Body of pancreas (tissue), 4 donors: Measurements from ENCODE around the gene MVP.
A peak's percentile ranks its signal among the peaks of the same experiment; 100 is the strongest.

Experiments
- POLR2A ChIP-seq, 3 donors: fragments of 450-650 bp; IDR thresholded peaks; one replicate each; pipeline ENCODE4 v1.6.1; 2016; ENCODE audit warnings: antibody characterized with exemption in 3 of 3, mild to moderate bottlenecking in 2 of 3
- TF ChIP-seq, protein P1 (sequence below), 7 experiments: fragments of 450-650 bp in 4 of 7; fragments of 200-600 bp in 3 of 7; sonication (generic) in 3 of 7; IDR thresholded peaks; one replicate each; pipeline ENCODE4 v1.5.1; 2016 to 2019; ENCODE audit warnings: antibody characterized with exemption in 7 of 7

DNA sequence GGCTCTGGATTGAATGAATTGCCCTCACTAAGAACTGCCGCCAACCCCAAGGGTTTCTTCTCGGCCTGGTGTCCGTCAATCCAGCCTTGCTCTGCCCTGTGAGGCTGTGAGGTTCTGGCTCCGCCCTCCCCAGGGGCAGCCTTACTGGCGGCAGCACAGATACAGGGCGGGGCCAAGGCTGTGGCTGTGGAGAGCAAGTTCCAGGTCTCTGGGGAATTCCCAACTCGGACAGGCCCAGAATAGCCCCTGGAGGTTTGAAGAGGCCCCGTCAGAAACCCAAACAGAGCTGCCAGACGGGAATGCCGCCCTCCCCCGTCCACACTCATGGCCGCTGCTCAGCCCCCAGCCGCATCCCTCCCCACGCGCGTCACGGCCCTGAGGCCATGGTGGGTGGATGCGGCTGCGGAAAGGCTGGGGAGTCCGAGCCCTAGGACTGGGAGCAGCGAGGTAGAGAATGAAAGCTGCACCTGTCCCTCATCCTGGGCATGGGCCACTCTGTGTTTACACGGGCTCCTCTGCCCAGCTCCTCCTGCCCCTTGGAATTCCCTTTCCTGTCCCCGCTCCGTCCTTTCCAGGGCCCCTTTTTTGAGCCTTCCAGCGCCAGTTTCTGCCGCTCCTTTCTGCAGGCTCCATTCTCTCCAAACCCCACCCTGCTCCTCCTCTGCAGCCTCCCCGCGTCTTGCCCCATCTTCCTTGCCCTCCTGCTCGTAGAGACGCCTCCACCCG, 8.9 kb upstream of the MVP start:
- TF ChIP-seq, protein P1, sequence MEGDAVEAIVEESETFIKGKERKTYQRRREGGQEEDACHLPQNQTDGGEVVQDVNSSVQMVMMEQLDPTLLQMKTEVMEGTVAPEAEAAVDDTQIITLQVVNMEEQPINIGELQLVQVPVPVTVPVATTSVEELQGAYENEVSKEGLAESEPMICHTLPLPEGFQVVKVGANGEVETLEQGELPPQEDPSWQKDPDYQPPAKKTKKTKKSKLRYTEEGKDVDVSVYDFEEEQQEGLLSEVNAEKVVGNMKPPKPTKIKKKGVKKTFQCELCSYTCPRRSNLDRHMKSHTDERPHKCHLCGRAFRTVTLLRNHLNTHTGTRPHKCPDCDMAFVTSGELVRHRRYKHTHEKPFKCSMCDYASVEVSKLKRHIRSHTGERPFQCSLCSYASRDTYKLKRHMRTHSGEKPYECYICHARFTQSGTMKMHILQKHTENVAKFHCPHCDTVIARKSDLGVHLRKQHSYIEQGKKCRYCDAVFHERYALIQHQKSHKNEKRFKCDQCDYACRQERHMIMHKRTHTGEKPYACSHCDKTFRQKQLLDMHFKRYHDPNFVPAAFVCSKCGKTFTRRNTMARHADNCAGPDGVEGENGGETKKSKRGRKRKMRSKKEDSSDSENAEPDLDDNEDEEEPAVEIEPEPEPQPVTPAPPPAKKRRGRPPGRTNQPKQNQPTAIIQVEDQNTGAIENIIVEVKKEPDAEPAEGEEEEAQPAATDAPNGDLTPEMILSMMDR (IDR thresholded peaks at IDR 0.05) = no peak
- peak; percentile 32 to 68 (median 63) for TF ChIP-seq POLR2A (IDR thresholded peaks at IDR 0.05)
